GM19468 (cell line): ENCODE measurements around the gene CROCC2.

Experiments used
- ATAC-seq: cut with Tn5 transposase; IDR thresholded peaks from one replicate; pipeline ENCODE4 v1.9.1; 2021; ENCODE audit warnings: mild to moderate bottlenecking, moderate library complexity, moderate number of reproducible peaks; ENCODE audit not compliant: unreplicated experiment; ENCODE audit errors: extremely low read depth

The CROCC2 gene

GRCh38 chr2:241030333-241030680 is 124.2 kb downstream of the CROCC2 start:
- ATAC-seq, result no peak

GRCh38 chr2:241030883-241031282 is 124.7 kb downstream of the CROCC2 start:
- ATAC-seq, result no peak

- ATAC-seq, result no peak
Observed at GRCh38 chr2:241031436-241032165, 125.5 kb downstream of the CROCC2 start.

GRCh38 chr2:241033336-241033987 is 127.3 kb downstream of the CROCC2 start:
- ATAC-seq, result no peak

- ATAC-seq, result no peak
Observed at GRCh38 chr2:241033994-241034393, 127.9 kb downstream of the CROCC2 start.

- ATAC-seq, result no peak
Observed at GRCh38 chr2:241034490-241035141, 128.5 kb downstream of the CROCC2 start.

GRCh38 chr2:241035142-241035817 is 129.1 kb downstream of the CROCC2 start:
- ATAC-seq, result no peak

GRCh38 chr2:241035818-241036396 is 129.8 kb downstream of the CROCC2 start:
- ATAC-seq, result no peak

- peak; percentile 58 for ATAC-seq
Observed at GRCh38 chr2:241036397-241036963, 130.3 kb downstream of the CROCC2 start.

- ATAC-seq, result no peak
Observed at GRCh38 chr2:241036964-241037421, 130.9 kb downstream of the CROCC2 start.

GRCh38 chr2:241037498-241037897 is 131.4 kb downstream of the CROCC2 start:
- ATAC-seq, result no peak

- no peak for ATAC-seq
Observed at GRCh38 chr2:241038374-241039180, 132.4 kb downstream of the CROCC2 start.

- ATAC-seq, result no peak
Observed at GRCh38 chr2:241039416-241039815, 133.3 kb downstream of the CROCC2 start.

- ATAC-seq, result no peak
Observed at GRCh38 chr2:241040081-241040803, 134.1 kb downstream of the CROCC2 start.

- peak; percentile 63 for ATAC-seq
Observed at GRCh38 chr2:241041589-241042158, 135.5 kb downstream of the CROCC2 start.
